Astrocyte (in vitro differentiated cells and primary cell): ENCODE measurements around the gene GAR1.

Experiments used
- EZH2 ChIP-seq: IDR thresholded peaks from 2 replicates; pipeline ENCODE4 v1.6.1; 2012; ENCODE audit warnings: mild to moderate bottlenecking, low read length, inconsistent platforms; ENCODE audit not compliant: insufficient read depth
- TF ChIP-seq, protein P1 (sequence below): IDR thresholded peaks from 2 replicates; pipeline ENCODE4 v1.5.1; 2011; ENCODE audit warnings: low read depth, mild to moderate bottlenecking, inconsistent platforms, low read length, moderate library complexity; ENCODE audit not compliant: insufficient read depth

DNA sequence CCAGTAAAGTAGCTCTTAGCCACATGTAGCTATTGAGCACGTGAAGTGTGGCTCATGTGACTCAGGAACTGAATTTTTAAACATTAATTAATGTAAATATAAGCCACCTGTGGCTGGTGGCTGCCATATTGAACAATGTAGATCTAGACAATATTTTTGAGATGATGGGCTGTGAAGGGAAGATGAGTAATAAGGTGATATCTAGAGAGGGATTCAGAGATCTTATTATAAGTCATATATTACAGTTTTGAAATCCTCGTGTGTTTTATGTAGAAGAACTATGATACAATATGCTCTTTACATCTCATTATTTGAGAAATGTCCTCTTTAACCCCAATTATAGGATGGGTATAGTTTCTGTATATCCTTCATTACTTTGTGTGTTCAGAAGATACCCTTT lies 5.6 kb downstream of the GAR1 start:
- TF ChIP-seq, protein P1, sequence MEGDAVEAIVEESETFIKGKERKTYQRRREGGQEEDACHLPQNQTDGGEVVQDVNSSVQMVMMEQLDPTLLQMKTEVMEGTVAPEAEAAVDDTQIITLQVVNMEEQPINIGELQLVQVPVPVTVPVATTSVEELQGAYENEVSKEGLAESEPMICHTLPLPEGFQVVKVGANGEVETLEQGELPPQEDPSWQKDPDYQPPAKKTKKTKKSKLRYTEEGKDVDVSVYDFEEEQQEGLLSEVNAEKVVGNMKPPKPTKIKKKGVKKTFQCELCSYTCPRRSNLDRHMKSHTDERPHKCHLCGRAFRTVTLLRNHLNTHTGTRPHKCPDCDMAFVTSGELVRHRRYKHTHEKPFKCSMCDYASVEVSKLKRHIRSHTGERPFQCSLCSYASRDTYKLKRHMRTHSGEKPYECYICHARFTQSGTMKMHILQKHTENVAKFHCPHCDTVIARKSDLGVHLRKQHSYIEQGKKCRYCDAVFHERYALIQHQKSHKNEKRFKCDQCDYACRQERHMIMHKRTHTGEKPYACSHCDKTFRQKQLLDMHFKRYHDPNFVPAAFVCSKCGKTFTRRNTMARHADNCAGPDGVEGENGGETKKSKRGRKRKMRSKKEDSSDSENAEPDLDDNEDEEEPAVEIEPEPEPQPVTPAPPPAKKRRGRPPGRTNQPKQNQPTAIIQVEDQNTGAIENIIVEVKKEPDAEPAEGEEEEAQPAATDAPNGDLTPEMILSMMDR, result no peak
- no peak for TF ChIP-seq EZH2
